Activated CD4-positive, alpha-beta T cell treated with anti-CD3 and anti-CD28 coated beads for 1 hour (primary cell): ENCODE data around the gene CAND2.

ENCODE experiments used
- DNase-seq: peaks from one replicate; pipeline ENCODE4 v3.0.0-alpha.2; 2020

CAND2 gene

GRCh38 chr3:12796171-12797123, at the start of gene CAND2:
Gene CAND2, plus strand, starts transcription at chr3:12796680. Its CDS starts 41 bp downstream, at chr3:12796721.
- DNase-seq, result no peak

GRCh38 chr3:12748477-12748876, 48.0 kb upstream of the CAND2 start:
- DNase-seq, result no peak

- no peak for DNase-seq
Observed at GRCh38 chr3:12750223-12750622, 46.3 kb upstream of the CAND2 start.

GRCh38 chr3:12750658-12751071, 45.8 kb upstream of the CAND2 start:
- DNase-seq, result no peak

GRCh38 chr3:12751571-12751970, 44.9 kb upstream of the CAND2 start:
- no peak for DNase-seq

- DNase-seq, result no peak
Observed at GRCh38 chr3:12752102-12752501, 44.4 kb upstream of the CAND2 start.

GRCh38 chr3:12752809-12753208, 43.7 kb upstream of the CAND2 start:
- DNase-seq, result no peak

- no peak for DNase-seq
Observed at GRCh38 chr3:12753275-12754028, 43.0 kb upstream of the CAND2 start.

- no peak for DNase-seq
Observed at GRCh38 chr3:12754313-12754712, 42.2 kb upstream of the CAND2 start.

- no peak for DNase-seq
Observed at GRCh38 chr3:12755754-12756153, 40.7 kb upstream of the CAND2 start.

GRCh38 chr3:12756175-12756574, 40.3 kb upstream of the CAND2 start:
- DNase-seq, result no peak

- no peak for DNase-seq
Observed at GRCh38 chr3:12756635-12757034, 39.8 kb upstream of the CAND2 start.

GRCh38 chr3:12758025-12758781, 38.3 kb upstream of the CAND2 start:
- DNase-seq, result no peak

GRCh38 chr3:12759097-12759679, 37.3 kb upstream of the CAND2 start, which contains the start of gene TMEM40:
Gene TMEM40, minus strand, starts transcription at chr3:12759259. Its CDS starts 9,427 bp downstream, at chr3:12749832.
- DNase-seq, result no peak

GRCh38 chr3:12759693-12760565, 36.6 kb upstream of the CAND2 start:
- no peak for DNase-seq

GRCh38 chr3:12764171-12764776, 32.2 kb upstream of the CAND2 start:
- no peak for DNase-seq

GRCh38 chr3:12766541-12766940, 29.9 kb upstream of the CAND2 start:
- no peak for DNase-seq

GRCh38 chr3:12768579-12769527, 27.6 kb upstream of the CAND2 start:
- no peak for DNase-seq

- no peak for DNase-seq
Observed at GRCh38 chr3:12769761-12770160, 26.7 kb upstream of the CAND2 start.

- no peak for DNase-seq
Observed at GRCh38 chr3:12771236-12771635, 25.2 kb upstream of the CAND2 start.
